ENCODE measurements around the gene TMEM17. TPM values are rescaled to one million over a fixed set of nuclear protein-coding genes. Genes with fewer than 3 reads are reported as not detected.

The TMEM17 gene
- total and polyA plus RNA-seq, 2 of the 13 experiments (the other 11 are each of a cell fraction or from before 2014, with no cell fraction given): 0.22 to 0.50 TPM

GRCh38 chr2:62467475-62468321 lies 38.3 kb downstream of the TMEM17 start (continued):
- no peak for TF ChIP-seq ZBTB40 (IDR thresholded peaks at IDR 0.05)
- TF ChIP-seq ZBTB40 (CRISPR knock-in tag; IDR thresholded peaks at IDR 0.05): 0 out of 2 replicates have a peak, but pooled peaks have one; percentile 29
- no peak for TF ChIP-seq THYN1 (CRISPR knock-in tag; IDR thresholded peaks at IDR 0.05; ENCODE audit: borderline replicate concordance, low read depth)
- TF ChIP-seq U2AF1 (optimal IDR thresholded peaks at IDR 0.05; ENCODE audit: low read depth, low read length): peak; percentile 64
- no peak for TF ChIP-seq SIX4 (CRISPR knock-in tag; IDR thresholded peaks at IDR 0.05)
- no peak for TF ChIP-seq MLLT10 (CRISPR knock-in tag; IDR thresholded peaks at IDR 0.05)
- TF ChIP-seq SRSF9 (IDR thresholded peaks at IDR 0.05; ENCODE audit: borderline replicate concordance, insufficient read depth, low read depth, low read length, poor library complexity, severe bottlenecking): no peak
- 0 out of 2 replicates have a peak, but pooled peaks have one; percentile 32 for TF ChIP-seq EED (CRISPR knock-in tag; IDR thresholded peaks at IDR 0.05)
- TF ChIP-seq ZUFSP (CRISPR knock-in tag; IDR thresholded peaks at IDR 0.05; ENCODE audit: borderline replicate concordance): no peak
- TF ChIP-seq ZNF839 (CRISPR knock-in tag; IDR thresholded peaks at IDR 0.05; ENCODE audit: borderline replicate concordance): peak; percentile 31; the same call in 1 of the 2 replicates
- peak; percentile 24 for TF ChIP-seq STAG1 (CRISPR knock-in tag; IDR thresholded peaks at IDR 0.05)
- no peak for TF ChIP-seq ZNF710 (CRISPR knock-in tag; IDR thresholded peaks at IDR 0.05; ENCODE audit: borderline replicate concordance)
